T-helper 2 cell (primary cell): ENCODE measurements around the gene TAS2R20.

ENCODE experiments used
- DNase-seq, 5 experiments: peaks; one replicate each; pipeline versions ENCODE4 v3.0.0 to v3.0.0-alpha.2; 2012 to 2022

Gene TAS2R20

GRCh38 chr12:10959804-10960203, 38.3 kb downstream of the TAS2R20 start:
- DNase-seq: peak in 1 of 5 experiments; percentile 65

- DNase-seq: peak in 1 of 5 experiments; percentile 30
These were observed 40.4 kb downstream of the TAS2R20 start for GRCh38 chr12:10957741-10958140.

- DNase-seq: peak in 1 of 5 experiments; percentile 52
These were observed 42.0 kb downstream of the TAS2R20 start for GRCh38 chr12:10956085-10956484.

- DNase-seq: no peak
These were observed 45.5 kb downstream of the TAS2R20 start for GRCh38 chr12:10952645-10953044.
